ENCODE results near the gene PNLDC1.

DNA sequence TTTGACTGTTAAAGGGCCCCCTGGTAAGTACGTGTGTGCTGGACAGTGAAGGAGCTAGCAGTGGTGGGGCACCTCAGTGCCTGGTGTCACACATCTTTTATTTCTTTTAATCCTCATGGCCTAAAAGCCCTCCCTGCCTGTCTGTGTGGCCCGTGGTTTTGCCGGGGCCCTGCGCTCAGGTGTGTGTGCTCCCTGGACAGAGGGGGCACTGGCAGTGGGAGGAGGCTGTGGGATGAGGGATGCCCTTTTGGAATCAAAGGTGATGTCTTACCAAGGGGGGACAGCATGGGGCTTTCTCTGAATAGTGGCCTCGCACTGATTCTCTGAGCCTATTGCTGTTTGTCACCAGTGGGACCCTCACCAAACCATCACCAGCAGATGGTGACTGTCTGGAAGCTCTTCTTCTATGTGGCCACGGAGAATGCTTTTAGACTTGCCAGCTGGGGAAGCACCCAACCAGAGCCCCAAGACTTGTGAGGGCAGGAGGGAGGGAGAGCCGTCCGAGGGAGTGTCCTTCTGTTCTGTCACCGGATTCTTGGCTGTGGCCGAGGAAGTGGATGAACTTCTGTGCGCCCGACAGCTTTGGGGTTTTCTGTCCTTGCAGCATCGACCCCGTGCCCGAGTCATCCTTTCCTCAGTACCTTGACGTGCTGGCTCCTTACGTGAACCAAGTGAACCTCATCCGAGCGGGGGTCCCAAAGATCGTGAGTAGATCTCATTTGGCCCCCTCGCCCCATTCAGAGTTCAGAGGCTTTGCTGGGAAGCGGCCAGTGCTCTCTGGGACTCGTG, 18.1 kb downstream of the PNLDC1 start:
- TF ChIP-seq, protein P1, sequence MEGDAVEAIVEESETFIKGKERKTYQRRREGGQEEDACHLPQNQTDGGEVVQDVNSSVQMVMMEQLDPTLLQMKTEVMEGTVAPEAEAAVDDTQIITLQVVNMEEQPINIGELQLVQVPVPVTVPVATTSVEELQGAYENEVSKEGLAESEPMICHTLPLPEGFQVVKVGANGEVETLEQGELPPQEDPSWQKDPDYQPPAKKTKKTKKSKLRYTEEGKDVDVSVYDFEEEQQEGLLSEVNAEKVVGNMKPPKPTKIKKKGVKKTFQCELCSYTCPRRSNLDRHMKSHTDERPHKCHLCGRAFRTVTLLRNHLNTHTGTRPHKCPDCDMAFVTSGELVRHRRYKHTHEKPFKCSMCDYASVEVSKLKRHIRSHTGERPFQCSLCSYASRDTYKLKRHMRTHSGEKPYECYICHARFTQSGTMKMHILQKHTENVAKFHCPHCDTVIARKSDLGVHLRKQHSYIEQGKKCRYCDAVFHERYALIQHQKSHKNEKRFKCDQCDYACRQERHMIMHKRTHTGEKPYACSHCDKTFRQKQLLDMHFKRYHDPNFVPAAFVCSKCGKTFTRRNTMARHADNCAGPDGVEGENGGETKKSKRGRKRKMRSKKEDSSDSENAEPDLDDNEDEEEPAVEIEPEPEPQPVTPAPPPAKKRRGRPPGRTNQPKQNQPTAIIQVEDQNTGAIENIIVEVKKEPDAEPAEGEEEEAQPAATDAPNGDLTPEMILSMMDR (IDR thresholded peaks at IDR 0.05; ENCODE audit: low read depth, low read length, poor library complexity, severe bottlenecking), result no peak
- TF ChIP-seq EZH2phosphoT487 (IDR thresholded peaks at IDR 0.05; ENCODE audit: borderline replicate concordance, low read length), result no peak
